SK-N-SH (cell line): ENCODE results near the gene CRYBG1. TPM values are rescaled to one million over a fixed set of nuclear protein-coding genes. Genes with fewer than 3 reads are reported as not detected.

Source experiments
- CTCF ChIA-PET: fragments of 300-600, 350-600 bp; formaldehyde crosslinking; extraction: SDS; loops from one replicate; lab custom pipeline; 2021; lab: Yijun Ruan, JAX
- POLR2A ChIA-PET: fragments of 350-600 bp; sonication (Branson Sonifier 250); formaldehyde crosslinking; extraction: SDS; loops from one replicate; lab custom pipeline; 2020; ENCODE audit warnings: antibody characterized with exemption, inconsistent platforms; lab: Yijun Ruan, JAX
- DNase-seq: peaks from one replicate; pipeline ENCODE4 v3.0.0; 2012
- H2AFZ ChIP-seq: fragments of 200-600 bp; sonication (generic); 2 replicates; pipeline ENCODE4 v1.8.1; 2016; ENCODE audit warnings: antibody characterized with exemption, mild to moderate bottlenecking, low read depth
- H3F3A ChIP-seq: fragments of 200-600 bp; sonication (generic); replicated peaks from 2 replicates; pipeline ENCODE3; 2016; ENCODE audit warnings: antibody characterized with exemption, mild to moderate bottlenecking; ENCODE audit not compliant: insufficient read depth
- H3K27ac ChIP-seq, 2 experiments: fragments of 200-500 bp in 1 of 2; fragments of 200-600 bp in 1 of 2; sonication (Bioruptor generic) in 1 of 2; sonication (generic), shearing (Covaris generic) in 1 of 2; 2 replicates each; pipeline versions ENCODE4 v1.5.1 to v1.6.1; 2014 to 2016; ENCODE audit warnings: low read depth in 2 of 2, inconsistent platforms in 1 of 2, low read length in 1 of 2, mild to moderate bottlenecking in 1 of 2, mixed read lengths in 1 of 2
- H3K27me3 ChIP-seq: fragments of 200-600 bp; sonication (generic), shearing (Covaris generic); 2 replicates; pipeline ENCODE4 v1.6.1; 2016; ENCODE audit warnings: mixed run types; ENCODE audit not compliant: insufficient read depth
- H3K36me3 ChIP-seq, 2 experiments: fragments of 200-500 bp in 1 of 2; fragments of 200-600 bp in 1 of 2; sonication (Bioruptor generic) in 1 of 2; sonication (generic) in 1 of 2; replicated peaks in 1 of 2; 2 replicates each; pipeline versions ENCODE3 to v1.5.1; 2014 to 2016; ENCODE audit warnings: low read length in 1 of 2, mild to moderate bottlenecking in 1 of 2; ENCODE audit not compliant: insufficient read depth in 2 of 2, control insufficient read depth in 1 of 2
- H3K4me1 ChIP-seq, 2 experiments: fragments of 200-500 bp in 1 of 2; fragments of 200-600 bp in 1 of 2; sonication (Bioruptor generic) in 1 of 2; sonication (generic), shearing (Covaris generic) in 1 of 2; 2 replicates each; pipeline versions ENCODE4 v1.5.1 to v1.6.1; 2014 to 2016; ENCODE audit warnings: low read depth in 1 of 2, low read length in 1 of 2, mixed run types in 1 of 2; ENCODE audit not compliant: insufficient read depth in 2 of 2, control insufficient read depth in 1 of 2
- H3K4me2 ChIP-seq: fragments of 200-600 bp; sonication (generic), shearing (Covaris generic); 2 replicates; pipeline ENCODE4 v1.6.1; 2017; ENCODE audit warnings: mixed run types
- H3K4me3 ChIP-seq, 2 experiments: fragments of 200-500 bp in 1 of 2; fragments of 200-600 bp in 1 of 2; sonication (Bioruptor generic) in 1 of 2; sonication (generic), shearing (Covaris generic) in 1 of 2; 2 replicates each; pipeline versions ENCODE4 v1.5.1 to v1.8.1; 2014 to 2016; ENCODE audit warnings: low read depth in 2 of 2, inconsistent platforms in 1 of 2, low read length in 1 of 2, mild to moderate bottlenecking in 1 of 2, mixed read lengths in 1 of 2, moderate library complexity in 1 of 2
- H3K79me2 ChIP-seq: fragments of 200-600 bp; sonication (generic); 2 replicates; pipeline ENCODE4 v1.8.1; 2017; ENCODE audit warnings: mild to moderate bottlenecking; ENCODE audit not compliant: insufficient read depth
- H3K9ac ChIP-seq: fragments of 200-600 bp; sonication (generic); 2 replicates; pipeline ENCODE4 v1.6.1; 2017; ENCODE audit warnings: mixed run types
- H3K9me2 ChIP-seq: fragments of 200-600 bp; sonication (generic); 2 replicates; pipeline ENCODE4 v1.6.1; 2017; ENCODE audit warnings: mixed run types
- H3K9me3 ChIP-seq: fragments of 200-600 bp; sonication (generic); 2 replicates; pipeline ENCODE4 v1.6.1; 2017; ENCODE audit warnings: mixed run types, mild to moderate bottlenecking, moderate library complexity
- H4K20me1 ChIP-seq: fragments of 200-600 bp; sonication (generic); 2 replicates; pipeline ENCODE4 v1.6.1; 2017; ENCODE audit warnings: mild to moderate bottlenecking, mixed run types; ENCODE audit not compliant: insufficient read depth
- CHD2 ChIP-seq: fragments of 150-350 bp; IDR thresholded peaks from 2 replicates; pipeline ENCODE4 v1.6.1; 2018; ENCODE audit warnings: low read length; ENCODE audit not compliant: partially characterized antibody
- ELF1 ChIP-seq: IDR thresholded peaks from 2 replicates; pipeline ENCODE4 v1.4.0; 2012
- EP300 ChIP-seq, 2 experiments: IDR thresholded peaks; 2 replicates each; pipeline versions ENCODE4 v1.4.0 to v1.6.1; 2012; ENCODE audit warnings: borderline replicate concordance in 1 of 2, low read depth in 1 of 2, low read length in 1 of 2
- FOSL2 ChIP-seq: IDR thresholded peaks from 2 replicates; pipeline ENCODE4 v1.4.0; 2012; ENCODE audit warnings: low read depth, mild to moderate bottlenecking, moderate library complexity, borderline replicate concordance
- FOXM1 ChIP-seq: IDR thresholded peaks from 2 replicates; pipeline ENCODE4 v1.4.0; 2012; ENCODE audit warnings: low read depth, mild to moderate bottlenecking
- JUND ChIP-seq: IDR thresholded peaks from 2 replicates; pipeline ENCODE4 v1.4.0; 2012
- MEF2A ChIP-seq: IDR thresholded peaks from 2 replicates; pipeline ENCODE4 v1.4.0; 2012; ENCODE audit warnings: low read depth, borderline replicate concordance
- NFIC ChIP-seq: IDR thresholded peaks from 2 replicates; pipeline ENCODE4 v1.4.0; 2012; ENCODE audit warnings: borderline replicate concordance
- NRF1 ChIP-seq: IDR thresholded peaks from 2 replicates; pipeline ENCODE4 v1.6.1; 2012; ENCODE audit warnings: low read depth, mild to moderate bottlenecking, low read length
- POLR2AphosphoS5 ChIP-seq: IDR thresholded peaks from 2 replicates; pipeline ENCODE4 v1.6.1; 2012; ENCODE audit warnings: low read depth, low read length
- RAD21 ChIP-seq: IDR thresholded peaks from 2 replicates; pipeline ENCODE4 v1.6.1; 2012; ENCODE audit warnings: mild to moderate bottlenecking, low read length
- RXRA ChIP-seq: IDR thresholded peaks from 2 replicates; pipeline ENCODE4 v1.4.0; 2012; ENCODE audit warnings: low read depth, mild to moderate bottlenecking, borderline replicate concordance
- SIN3A ChIP-seq: IDR thresholded peaks from 2 replicates; pipeline ENCODE4 v1.6.1; 2012; ENCODE audit warnings: low read depth, mild to moderate bottlenecking, low read length, moderate library complexity, borderline replicate concordance
- TCF12 ChIP-seq: IDR thresholded peaks from 2 replicates; pipeline ENCODE4 v1.4.0; 2012
- TEAD4 ChIP-seq: IDR thresholded peaks from 2 replicates; pipeline ENCODE4 v1.4.0; 2012; ENCODE audit warnings: mild to moderate bottlenecking, borderline replicate concordance; ENCODE audit not compliant: insufficient read depth
- YY1 ChIP-seq: IDR thresholded peaks from 2 replicates; pipeline ENCODE4 v1.4.0; 2012; ENCODE audit warnings: low read depth, mild to moderate bottlenecking
- WGBS: methylation state at CpG from one replicate; pipeline ENCODE4 v1.1.6; 2017; ENCODE audit warnings: low lambda C conversion rate; 5-methylcytosine and 5-hydroxymethylcytosine counted together
- polyA plus RNA-seq, 3 experiments: library from polyadenylated mRNA; depleted of rRNA; stranded (reverse); fragments of >200 nt; gene quantifications; 2 replicates each; pipeline ENCODE4 v1.2.3, GENCODE V29; 2012
- TF ChIP-seq, protein P1 (sequence below): IDR thresholded peaks from 2 replicates; pipeline ENCODE4 v1.6.1; 2012; ENCODE audit warnings: mild to moderate bottlenecking, low read depth, low read length, moderate library complexity
- TF ChIP-seq, protein P2 (sequence below): IDR thresholded peaks from 2 replicates; pipeline ENCODE4 v1.4.0; 2012; ENCODE audit warnings: low read depth
- TF ChIP-seq, protein P3 (sequence below): IDR thresholded peaks from 2 replicates; pipeline ENCODE4 v1.4.0; 2012; ENCODE audit warnings: low read depth, borderline replicate concordance
- TF ChIP-seq, protein P4 (sequence below): IDR thresholded peaks from 2 replicates; pipeline ENCODE4; 2012
- TF ChIP-seq, protein P5 (sequence below): fragments of 150-350 bp; IDR thresholded peaks from 2 replicates; pipeline ENCODE4 v1.6.1; 2017; ENCODE audit warnings: antibody characterized with exemption, low read length, low read depth, borderline replicate concordance

The CRYBG1 gene
- polyA plus RNA-seq, 1 of the 3 experiments (the other 2 are of a cell fraction): 13.8 TPM

DNA sequence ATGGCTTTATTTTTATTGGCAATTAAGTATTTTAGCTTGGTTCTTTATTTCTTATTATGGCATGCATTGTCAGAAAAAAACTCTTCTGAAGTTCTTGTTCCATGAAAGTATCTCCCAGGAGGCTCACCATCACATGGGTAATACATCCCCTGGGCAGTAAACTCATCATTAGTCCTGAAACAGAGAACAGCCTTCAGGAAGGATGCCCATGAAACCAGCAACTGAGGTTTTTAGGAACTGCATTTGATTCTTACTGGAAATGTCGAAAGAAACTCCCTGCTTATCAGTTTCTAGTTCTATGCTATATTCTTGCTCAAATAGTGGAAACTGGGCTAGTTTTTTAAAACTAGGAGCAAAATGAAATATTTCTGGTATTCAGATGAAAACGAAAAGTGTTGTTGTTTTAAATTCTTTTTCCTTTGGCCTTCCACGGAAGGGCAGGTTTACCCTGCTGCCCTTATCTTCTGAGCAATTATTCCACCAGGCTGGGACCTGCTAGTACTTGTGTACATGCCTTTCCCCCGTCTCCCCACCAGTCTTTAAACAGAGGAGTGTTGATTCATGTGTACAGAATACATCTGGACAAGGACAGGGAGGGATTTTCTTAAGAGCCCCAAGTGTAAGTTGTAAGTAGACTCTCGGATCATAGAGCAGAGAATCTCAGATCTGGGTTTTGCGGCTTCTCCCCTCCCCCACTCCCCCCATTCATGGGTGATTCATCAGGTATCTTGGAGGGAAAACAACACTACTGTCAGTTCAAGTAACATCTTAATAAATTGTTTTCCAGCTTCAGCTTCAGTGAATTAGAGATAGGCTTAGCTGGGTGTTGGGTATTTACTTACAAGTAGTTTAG, 187.3 kb downstream of the CRYBG1 start:
- TF ChIP-seq NFIC (peak; percentile 84), ELF1 (no peak), FOXM1 (peak; percentile 64; the same call in 1 of the 2 replicates), MEF2A (no peak), RXRA (peak; percentile 66; the same call in 1 of the 2 replicates), SIN3A (peak; percentile 35; the same call in 1 of the 2 replicates), RAD21 (no peak), CHD2 (peak; percentile 53), TEAD4 (peak; percentile 67; the same call in 1 of the 2 replicates), NRF1 (no peak), TCF12 (peak; percentile 90), POLR2AphosphoS5 (peak; percentile 45; the same call in 1 of the 2 replicates), FOSL2 (peak; percentile 96), YY1 (0 out of 2 replicates have a peak, but pooled peaks have one; percentile 15), EP300 (IDR thresholded peaks at IDR 0.05; ENCODE audit: borderline replicate concordance in 1 of 2, low read depth in 1 of 2, low read length in 1 of 2) (peak; percentile 40 to 91; a peak in 3 of 4 replicates), JUND (peak; percentile 97)
- TF ChIP-seq, protein P1, sequence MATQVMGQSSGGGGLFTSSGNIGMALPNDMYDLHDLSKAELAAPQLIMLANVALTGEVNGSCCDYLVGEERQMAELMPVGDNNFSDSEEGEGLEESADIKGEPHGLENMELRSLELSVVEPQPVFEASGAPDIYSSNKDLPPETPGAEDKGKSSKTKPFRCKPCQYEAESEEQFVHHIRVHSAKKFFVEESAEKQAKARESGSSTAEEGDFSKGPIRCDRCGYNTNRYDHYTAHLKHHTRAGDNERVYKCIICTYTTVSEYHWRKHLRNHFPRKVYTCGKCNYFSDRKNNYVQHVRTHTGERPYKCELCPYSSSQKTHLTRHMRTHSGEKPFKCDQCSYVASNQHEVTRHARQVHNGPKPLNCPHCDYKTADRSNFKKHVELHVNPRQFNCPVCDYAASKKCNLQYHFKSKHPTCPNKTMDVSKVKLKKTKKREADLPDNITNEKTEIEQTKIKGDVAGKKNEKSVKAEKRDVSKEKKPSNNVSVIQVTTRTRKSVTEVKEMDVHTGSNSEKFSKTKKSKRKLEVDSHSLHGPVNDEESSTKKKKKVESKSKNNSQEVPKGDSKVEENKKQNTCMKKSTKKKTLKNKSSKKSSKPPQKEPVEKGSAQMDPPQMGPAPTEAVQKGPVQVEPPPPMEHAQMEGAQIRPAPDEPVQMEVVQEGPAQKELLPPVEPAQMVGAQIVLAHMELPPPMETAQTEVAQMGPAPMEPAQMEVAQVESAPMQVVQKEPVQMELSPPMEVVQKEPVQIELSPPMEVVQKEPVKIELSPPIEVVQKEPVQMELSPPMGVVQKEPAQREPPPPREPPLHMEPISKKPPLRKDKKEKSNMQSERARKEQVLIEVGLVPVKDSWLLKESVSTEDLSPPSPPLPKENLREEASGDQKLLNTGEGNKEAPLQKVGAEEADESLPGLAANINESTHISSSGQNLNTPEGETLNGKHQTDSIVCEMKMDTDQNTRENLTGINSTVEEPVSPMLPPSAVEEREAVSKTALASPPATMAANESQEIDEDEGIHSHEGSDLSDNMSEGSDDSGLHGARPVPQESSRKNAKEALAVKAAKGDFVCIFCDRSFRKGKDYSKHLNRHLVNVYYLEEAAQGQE: peak; percentile 48; the same call in 1 of the 2 replicates
- TF ChIP-seq, protein P2, sequence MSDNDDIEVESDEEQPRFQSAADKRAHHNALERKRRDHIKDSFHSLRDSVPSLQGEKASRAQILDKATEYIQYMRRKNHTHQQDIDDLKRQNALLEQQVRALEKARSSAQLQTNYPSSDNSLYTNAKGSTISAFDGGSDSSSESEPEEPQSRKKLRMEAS: peak; percentile 60
- TF ChIP-seq, protein P3, sequence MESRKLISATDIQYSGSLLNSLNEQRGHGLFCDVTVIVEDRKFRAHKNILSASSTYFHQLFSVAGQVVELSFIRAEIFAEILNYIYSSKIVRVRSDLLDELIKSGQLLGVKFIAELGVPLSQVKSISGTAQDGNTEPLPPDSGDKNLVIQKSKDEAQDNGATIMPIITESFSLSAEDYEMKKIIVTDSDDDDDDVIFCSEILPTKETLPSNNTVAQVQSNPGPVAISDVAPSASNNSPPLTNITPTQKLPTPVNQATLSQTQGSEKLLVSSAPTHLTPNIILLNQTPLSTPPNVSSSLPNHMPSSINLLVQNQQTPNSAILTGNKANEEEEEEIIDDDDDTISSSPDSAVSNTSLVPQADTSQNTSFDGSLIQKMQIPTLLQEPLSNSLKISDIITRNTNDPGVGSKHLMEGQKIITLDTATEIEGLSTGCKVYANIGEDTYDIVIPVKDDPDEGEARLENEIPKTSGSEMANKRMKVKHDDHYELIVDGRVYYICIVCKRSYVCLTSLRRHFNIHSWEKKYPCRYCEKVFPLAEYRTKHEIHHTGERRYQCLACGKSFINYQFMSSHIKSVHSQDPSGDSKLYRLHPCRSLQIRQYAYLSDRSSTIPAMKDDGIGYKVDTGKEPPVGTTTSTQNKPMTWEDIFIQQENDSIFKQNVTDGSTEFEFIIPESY: peak; percentile 78; the same call in 1 of the 2 replicates
- TF ChIP-seq, protein P4, sequence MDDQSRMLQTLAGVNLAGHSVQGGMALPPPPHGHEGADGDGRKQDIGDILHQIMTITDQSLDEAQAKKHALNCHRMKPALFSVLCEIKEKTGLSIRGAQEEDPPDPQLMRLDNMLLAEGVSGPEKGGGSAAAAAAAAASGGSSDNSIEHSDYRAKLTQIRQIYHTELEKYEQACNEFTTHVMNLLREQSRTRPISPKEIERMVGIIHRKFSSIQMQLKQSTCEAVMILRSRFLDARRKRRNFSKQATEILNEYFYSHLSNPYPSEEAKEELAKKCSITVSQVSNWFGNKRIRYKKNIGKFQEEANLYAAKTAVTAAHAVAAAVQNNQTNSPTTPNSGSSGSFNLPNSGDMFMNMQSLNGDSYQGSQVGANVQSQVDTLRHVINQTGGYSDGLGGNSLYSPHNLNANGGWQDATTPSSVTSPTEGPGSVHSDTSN: peak; percentile 93
- TF ChIP-seq, protein P5, sequence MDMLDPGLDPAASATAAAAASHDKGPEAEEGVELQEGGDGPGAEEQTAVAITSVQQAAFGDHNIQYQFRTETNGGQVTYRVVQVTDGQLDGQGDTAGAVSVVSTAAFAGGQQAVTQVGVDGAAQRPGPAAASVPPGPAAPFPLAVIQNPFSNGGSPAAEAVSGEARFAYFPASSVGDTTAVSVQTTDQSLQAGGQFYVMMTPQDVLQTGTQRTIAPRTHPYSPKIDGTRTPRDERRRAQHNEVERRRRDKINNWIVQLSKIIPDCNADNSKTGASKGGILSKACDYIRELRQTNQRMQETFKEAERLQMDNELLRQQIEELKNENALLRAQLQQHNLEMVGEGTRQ: no peak
- peaks cover 26 to 60% of the 10 kb centered on the region in 2 experiments for H3K36me3 ChIP-seq
- no peak for DNase-seq
- no peak overlapping the region for H3K4me3 ChIP-seq
- no peak overlapping the region for H2AFZ ChIP-seq
- no peaks in the 10 kb centered on the region for H4K20me1 ChIP-seq
- peak overlapping the region; percentile 48; the same call in 1 of the 2 replicates for H3K9ac ChIP-seq
- H3K79me2 ChIP-seq: peaks cover 6% of the 10 kb centered on the region
- H3K27me3 ChIP-seq: no peaks in the 10 kb centered on the region
- H3K4me1 ChIP-seq: peaks cover 0 to 24% of the 10 kb centered on the region in 2 experiments; a peak in 3 of 4 replicates
- no peaks in the 10 kb centered on the region for H3K9me3 ChIP-seq
- 30% methylated on average over 6 of the region's 6 CpGs for WGBS
- no peaks in the 10 kb centered on the region for H3K9me2 ChIP-seq
- POLR2A ChIA-PET: no interaction called here
- H3K27ac ChIP-seq: peak overlapping the region; percentile 81 to 99
- peak overlapping the region; percentile 38; the same call in 1 of the 2 replicates for H3K4me2 ChIP-seq
- H3F3A ChIP-seq: peaks cover 43% of the 10 kb centered on the region
- CTCF ChIA-PET: interaction anchor here (1.1 kb wide), 1 partner anchor 208 kb away, joined by 3 read pairs; no protein-coding TSS in a partner anchor
